ENCODE data around the gene DNAJC21.

DNA sequence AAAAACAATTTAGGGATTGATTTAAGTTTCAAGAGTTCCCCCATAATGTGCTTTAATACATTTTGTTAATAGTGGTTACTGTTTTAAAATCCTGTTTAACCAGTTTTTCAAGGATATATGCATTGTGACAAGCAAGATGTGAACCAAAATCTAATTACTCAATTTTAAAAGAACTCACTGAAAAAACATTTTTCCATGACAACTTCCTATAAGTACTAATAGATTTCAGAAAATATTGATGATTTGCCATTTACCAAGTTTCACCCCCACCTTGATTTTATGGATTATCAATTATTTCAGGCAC, 4.9 kb upstream of the DNAJC21 start:
- TF ChIP-seq, protein P1, sequence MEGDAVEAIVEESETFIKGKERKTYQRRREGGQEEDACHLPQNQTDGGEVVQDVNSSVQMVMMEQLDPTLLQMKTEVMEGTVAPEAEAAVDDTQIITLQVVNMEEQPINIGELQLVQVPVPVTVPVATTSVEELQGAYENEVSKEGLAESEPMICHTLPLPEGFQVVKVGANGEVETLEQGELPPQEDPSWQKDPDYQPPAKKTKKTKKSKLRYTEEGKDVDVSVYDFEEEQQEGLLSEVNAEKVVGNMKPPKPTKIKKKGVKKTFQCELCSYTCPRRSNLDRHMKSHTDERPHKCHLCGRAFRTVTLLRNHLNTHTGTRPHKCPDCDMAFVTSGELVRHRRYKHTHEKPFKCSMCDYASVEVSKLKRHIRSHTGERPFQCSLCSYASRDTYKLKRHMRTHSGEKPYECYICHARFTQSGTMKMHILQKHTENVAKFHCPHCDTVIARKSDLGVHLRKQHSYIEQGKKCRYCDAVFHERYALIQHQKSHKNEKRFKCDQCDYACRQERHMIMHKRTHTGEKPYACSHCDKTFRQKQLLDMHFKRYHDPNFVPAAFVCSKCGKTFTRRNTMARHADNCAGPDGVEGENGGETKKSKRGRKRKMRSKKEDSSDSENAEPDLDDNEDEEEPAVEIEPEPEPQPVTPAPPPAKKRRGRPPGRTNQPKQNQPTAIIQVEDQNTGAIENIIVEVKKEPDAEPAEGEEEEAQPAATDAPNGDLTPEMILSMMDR (optimal IDR thresholded peaks at IDR 0.05 in 1 of 3, IDR thresholded peaks at IDR 0.05 in 1 of 3, conservative IDR thresholded peaks at IDR 0.05 in 1 of 3; ENCODE audit: extremely low read depth in 1 of 3, insufficient read depth in 2 of 3, low read length in 3 of 3), result no peak
- no peak for TF ChIP-seq EZH2 (IDR thresholded peaks at IDR 0.05; ENCODE audit: low read length)

Data from keratinocyte (primary cell).